ENCODE results near the gene DNAJA2.
A peak's percentile ranks its signal among the peaks of the same experiment; 100 is the strongest.

The DNAJA2 gene

GRCh38 chr16:46926470-46927225 lies 46.8 kb downstream of the DNAJA2 start:
- ATAC-seq (no peak), DNase-seq (no peak)
- Mint-ChIP-seq H3K27me3 (no peaks in the 10 kb centered on the region), H3K27ac (no peak overlapping the region), H3K4me3 (no peak overlapping the region), H3K9me3 (no peaks in the 10 kb centered on the region), H3K36me3 (ENCODE audit: low read depth) (peaks cover 17% of the 10 kb centered on the region), H3K4me1 (peaks cover 7% of the 10 kb centered on the region)

- Mint-ChIP-seq H3K4me3 (no peak overlapping the region), H3K27me3 (no peaks in the 10 kb centered on the region), H3K9me3 (no peaks in the 10 kb centered on the region), H3K36me3 (ENCODE audit: low read depth) (peaks cover 17% of the 10 kb centered on the region), H3K27ac (no peak overlapping the region), H3K4me1 (peaks cover 8% of the 10 kb centered on the region)
- DNase-seq (no peak), ATAC-seq (no peak)
These were observed 49.1 kb downstream of the DNAJA2 start for GRCh38 chr16:46924402-46924801.

- Mint-ChIP-seq H3K9me3 (no peaks in the 10 kb centered on the region), H3K36me3 (ENCODE audit: low read depth) (peaks cover 13% of the 10 kb centered on the region), H3K4me3 (no peak overlapping the region), H3K27me3 (no peaks in the 10 kb centered on the region), H3K4me1 (peaks cover 11% of the 10 kb centered on the region), H3K27ac (no peak overlapping the region)
- ATAC-seq (no peak), DNase-seq (no peak)
These were observed 49.8 kb downstream of the DNAJA2 start for GRCh38 chr16:46923513-46924295.

- no peak overlapping the region for H3K27ac Mint-ChIP-seq
- no peaks in the 10 kb centered on the region for H3K27me3 Mint-ChIP-seq
- no peaks in the 10 kb centered on the region for H3K9me3 Mint-ChIP-seq
- peaks cover 7% of the 10 kb centered on the region for H3K4me1 Mint-ChIP-seq
- no peak for DNase-seq
- peaks cover 9% of the 10 kb centered on the region for H3K36me3 Mint-ChIP-seq (ENCODE audit: low read depth)
- no peak for ATAC-seq
- H3K4me3 Mint-ChIP-seq = no peak overlapping the region
These were observed 51.2 kb downstream of the DNAJA2 start for GRCh38 chr16:46922239-46922638.

GRCh38 chr16:46920402-46921068 lies 52.9 kb downstream of the DNAJA2 start:
- DNase-seq (no peak), ATAC-seq (no peak)
- peaks cover 9% of the 10 kb centered on the region for H3K36me3 Mint-ChIP-seq (ENCODE audit: low read depth)
- no peak overlapping the region for H3K27ac Mint-ChIP-seq
- H3K4me3 Mint-ChIP-seq = no peak overlapping the region
- H3K27me3 Mint-ChIP-seq = no peaks in the 10 kb centered on the region
- H3K9me3 Mint-ChIP-seq = no peaks in the 10 kb centered on the region
- peaks cover 12% of the 10 kb centered on the region for H3K4me1 Mint-ChIP-seq

- Mint-ChIP-seq H3K9me3 (no peaks in the 10 kb centered on the region), H3K4me1 (peaks cover 12% of the 10 kb centered on the region), H3K4me3 (no peak overlapping the region), H3K27me3 (no peaks in the 10 kb centered on the region), H3K27ac (peak overlapping the region; percentile 13), H3K36me3 (ENCODE audit: low read depth) (peaks cover 14% of the 10 kb centered on the region)
- peak; percentile 30 for ATAC-seq
- DNase-seq = no peak
These were observed 54.3 kb downstream of the DNAJA2 start for GRCh38 chr16:46918905-46919792.

- no peak for ATAC-seq
- DNase-seq = no peak
- Mint-ChIP-seq H3K9me3 (no peaks in the 10 kb centered on the region), H3K36me3 (ENCODE audit: low read depth) (peaks cover 13% of the 10 kb centered on the region), H3K27ac (no peak overlapping the region), H3K4me1 (peaks cover 12% of the 10 kb centered on the region), H3K27me3 (no peaks in the 10 kb centered on the region), H3K4me3 (no peak overlapping the region)
These were observed 55.1 kb downstream of the DNAJA2 start for GRCh38 chr16:46918400-46918799.

- H3K4me3 Mint-ChIP-seq = no peak overlapping the region
- no peak for DNase-seq
These were observed 56.5 kb downstream of the DNAJA2 start for GRCh38 chr16:46916980-46917379.

GRCh38 chr16:46915483-46916025 lies 57.9 kb downstream of the DNAJA2 start:
- DNase-seq (no peak), ATAC-seq (no peak)
- no peaks in the 10 kb centered on the region for H3K9me3 Mint-ChIP-seq
- no peak overlapping the region for H3K27ac Mint-ChIP-seq
- H3K27me3 Mint-ChIP-seq = no peaks in the 10 kb centered on the region
- H3K36me3 Mint-ChIP-seq (ENCODE audit: low read depth) = peaks cover 16% of the 10 kb centered on the region
- H3K4me3 Mint-ChIP-seq = no peak overlapping the region
- peaks cover 22% of the 10 kb centered on the region for H3K4me1 Mint-ChIP-seq

More at GRCh38 chr16:46916980-46917379, 56.5 kb downstream of the DNAJA2 start:
- H3K4me1 Mint-ChIP-seq = peaks cover 12% of the 10 kb centered on the region
- no peaks in the 10 kb centered on the region for H3K9me3 Mint-ChIP-seq
- H3K27ac Mint-ChIP-seq = no peak overlapping the region
- no peak for ATAC-seq
- peaks cover 8% of the 10 kb centered on the region for H3K36me3 Mint-ChIP-seq (ENCODE audit: low read depth)
- no peaks in the 10 kb centered on the region for H3K27me3 Mint-ChIP-seq

GRCh38 chr16:46914556-46915201 lies 58.8 kb downstream of the DNAJA2 start:
- Mint-ChIP-seq H3K9me3 (no peaks in the 10 kb centered on the region), H3K36me3 (ENCODE audit: low read depth) (peaks cover 16% of the 10 kb centered on the region), H3K4me1 (peaks cover 22% of the 10 kb centered on the region), H3K4me3 (no peak overlapping the region), H3K27me3 (no peaks in the 10 kb centered on the region), H3K27ac (no peak overlapping the region)
- no peak for ATAC-seq
- no peak for DNase-seq

- Mint-ChIP-seq H3K4me3 (no peak overlapping the region), H3K9me3 (no peaks in the 10 kb centered on the region), H3K4me1 (peaks cover 20% of the 10 kb centered on the region), H3K36me3 (ENCODE audit: low read depth) (peaks cover 19% of the 10 kb centered on the region), H3K27ac (no peak overlapping the region), H3K27me3 (no peaks in the 10 kb centered on the region)
- DNase-seq = no peak
- no peak for ATAC-seq
These were observed 61.8 kb downstream of the DNAJA2 start for GRCh38 chr16:46911650-46912049.

- H3K36me3 Mint-ChIP-seq (ENCODE audit: low read depth) = peaks cover 19% of the 10 kb centered on the region
- H3K27me3 Mint-ChIP-seq = no peaks in the 10 kb centered on the region
- peak overlapping the region; percentile 37 for H3K27ac Mint-ChIP-seq
- ATAC-seq (no peak), DNase-seq (no peak)
- no peaks in the 10 kb centered on the region for H3K9me3 Mint-ChIP-seq
- H3K4me3 Mint-ChIP-seq = no peak overlapping the region
- H3K4me1 Mint-ChIP-seq = peaks cover 16% of the 10 kb centered on the region
These were observed 62.4 kb downstream of the DNAJA2 start for GRCh38 chr16:46911038-46911437.

GRCh38 chr16:46908540-46909372 lies 64.7 kb downstream of the DNAJA2 start:
- no peak for ATAC-seq
- H3K27ac Mint-ChIP-seq = no peak overlapping the region

More at GRCh38 chr16:46908540-46909372, 64.7 kb downstream of the DNAJA2 start:
- H3K36me3 Mint-ChIP-seq (ENCODE audit: low read depth) = peaks cover 14% of the 10 kb centered on the region
- H3K27me3 Mint-ChIP-seq = no peaks in the 10 kb centered on the region
- peaks cover 16% of the 10 kb centered on the region for H3K4me1 Mint-ChIP-seq
- no peaks in the 10 kb centered on the region for H3K9me3 Mint-ChIP-seq
- peak; percentile 63 for DNase-seq
- H3K4me3 Mint-ChIP-seq = no peak overlapping the region
